Stimulated activated CD8-positive, alpha-beta memory T cell treated with anti-CD3 and anti-CD28 coated beads, Interleukin-12 subunit alpha, Interleukin-12 subunit beta, amount 100 ng/mL, for 24 hours (primary cell): ENCODE data around the gene SHC2.

ENCODE experiments used
- DNase-seq: peaks from one replicate; pipeline ENCODE4 v3.0.0-alpha.2; 2020; ENCODE audit errors: extremely low read depth

SHC2 gene

GRCh38 chr19:372306-372890, 88.4 kb downstream of the SHC2 start:
- DNase-seq, result no peak

GRCh38 chr19:371501-372168, 89.2 kb downstream of the SHC2 start:
- DNase-seq, result no peak

GRCh38 chr19:370641-371330, 90.0 kb downstream of the SHC2 start:
- no peak for DNase-seq

- DNase-seq, result no peak
These were observed 91.0 kb downstream of the SHC2 start for GRCh38 chr19:369876-370275.

GRCh38 chr19:369256-369655, 91.6 kb downstream of the SHC2 start:
- no peak for DNase-seq

GRCh38 chr19:368630-369024, 92.2 kb downstream of the SHC2 start:
- no peak for DNase-seq

- DNase-seq, result no peak
These were observed 92.7 kb downstream of the SHC2 start for GRCh38 chr19:367963-368629.

GRCh38 chr19:367561-367960, 93.3 kb downstream of the SHC2 start:
- DNase-seq, result no peak

- no peak for DNase-seq
These were observed 93.9 kb downstream of the SHC2 start for GRCh38 chr19:366951-367350.
